KOPT-K1 (cell line): Measurements from ENCODE around the gene ANKH.

Experiments
- H3K27ac ChIP-seq: fragments of 200-600 bp; sonication (generic); 2 replicates; pipeline ENCODE4 v1.5.1; 2016; ENCODE audit warnings: antibody characterized with exemption, mild to moderate bottlenecking, low read depth, low read length; ENCODE audit not compliant: poor library complexity, severe bottlenecking
- H3K36me3 ChIP-seq: fragments of 200-600 bp; sonication (generic); 2 replicates; pipeline ENCODE4 v1.5.1; 2017; ENCODE audit warnings: antibody characterized with exemption, mild to moderate bottlenecking, low read length, moderate library complexity; ENCODE audit not compliant: insufficient read depth
- H3K9me3 ChIP-seq: fragments of 200-600 bp; sonication (generic); 2 replicates; pipeline ENCODE4 v1.5.1; 2017; ENCODE audit warnings: antibody characterized with exemption, low read length, mild to moderate bottlenecking; ENCODE audit not compliant: insufficient read depth, poor library complexity, severe bottlenecking

ANKH gene

DNA sequence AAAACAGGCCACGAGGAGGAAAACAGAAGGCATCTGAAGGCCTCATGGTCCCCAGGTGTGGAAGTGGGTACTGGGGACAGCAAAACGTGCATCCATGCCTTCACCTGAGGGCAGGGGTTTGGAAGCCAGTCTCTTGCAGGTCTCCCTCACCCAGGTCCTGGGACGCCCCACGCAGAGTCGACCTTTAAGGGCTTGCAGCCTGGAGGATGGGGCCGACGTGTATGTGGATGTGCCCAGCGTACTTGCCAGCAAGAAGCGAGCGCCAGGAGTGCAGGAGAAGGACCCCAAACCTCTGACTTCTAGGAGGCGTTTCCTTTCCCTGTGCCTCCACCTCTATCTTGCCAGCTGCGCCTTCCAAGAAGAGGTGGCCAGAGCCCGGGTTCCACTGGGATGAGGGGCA is 141.1 kb downstream of the ANKH start:
- Histone ChIP-seq H3K36me3 (no peaks in the 10 kb centered on the region), H3K27ac (no peak overlapping the region), H3K9me3 (no peaks in the 10 kb centered on the region)

DNA sequence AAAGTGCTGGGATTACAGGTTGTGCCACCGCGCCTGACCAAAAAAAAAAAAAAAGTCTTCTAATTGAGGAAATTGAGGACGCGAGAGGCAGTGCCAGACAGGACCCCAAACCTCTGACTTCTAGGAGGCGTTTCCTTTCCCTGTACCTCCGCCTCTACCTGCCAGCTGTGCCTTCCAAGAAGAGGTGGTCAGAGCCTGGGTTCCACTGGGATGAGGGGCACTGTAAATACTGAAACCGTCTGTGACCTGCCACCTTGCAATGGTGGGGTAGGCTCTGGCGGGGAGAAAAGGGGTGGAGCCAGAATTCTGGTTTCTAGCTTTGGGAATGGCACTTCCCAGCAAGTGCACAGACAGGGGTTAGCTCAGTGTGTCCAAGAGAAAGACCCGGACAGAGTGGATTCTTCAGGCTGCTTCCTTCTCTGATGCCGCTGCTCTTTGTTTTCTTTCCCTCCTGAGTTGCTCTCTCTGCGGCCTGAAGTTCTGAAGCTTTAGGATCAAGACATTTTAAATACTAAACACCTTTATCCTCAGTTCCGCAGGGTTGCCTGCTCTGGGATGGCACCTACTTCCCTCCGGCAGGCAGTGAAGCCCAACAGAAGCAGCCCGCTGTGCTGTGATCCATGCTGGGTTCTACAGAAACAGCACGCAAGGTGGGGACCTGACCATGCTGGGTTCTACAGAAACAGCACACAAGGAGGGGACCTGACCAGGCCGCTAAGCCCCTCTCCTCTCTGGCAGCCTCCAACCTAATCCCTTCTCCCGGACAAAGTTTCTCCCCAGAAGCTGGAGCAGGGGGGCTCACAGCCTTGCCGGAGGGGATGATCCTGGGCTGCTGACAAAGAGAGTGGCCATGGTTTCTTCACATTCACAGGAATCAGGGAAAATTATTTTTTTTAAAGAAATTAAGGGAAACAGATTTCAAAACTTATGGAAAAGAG is 141.9 kb downstream of the ANKH start:
- H3K9me3 ChIP-seq, result no peaks in the 10 kb centered on the region
- H3K36me3 ChIP-seq, result no peaks in the 10 kb centered on the region
- no peak overlapping the region for H3K27ac ChIP-seq

DNA sequence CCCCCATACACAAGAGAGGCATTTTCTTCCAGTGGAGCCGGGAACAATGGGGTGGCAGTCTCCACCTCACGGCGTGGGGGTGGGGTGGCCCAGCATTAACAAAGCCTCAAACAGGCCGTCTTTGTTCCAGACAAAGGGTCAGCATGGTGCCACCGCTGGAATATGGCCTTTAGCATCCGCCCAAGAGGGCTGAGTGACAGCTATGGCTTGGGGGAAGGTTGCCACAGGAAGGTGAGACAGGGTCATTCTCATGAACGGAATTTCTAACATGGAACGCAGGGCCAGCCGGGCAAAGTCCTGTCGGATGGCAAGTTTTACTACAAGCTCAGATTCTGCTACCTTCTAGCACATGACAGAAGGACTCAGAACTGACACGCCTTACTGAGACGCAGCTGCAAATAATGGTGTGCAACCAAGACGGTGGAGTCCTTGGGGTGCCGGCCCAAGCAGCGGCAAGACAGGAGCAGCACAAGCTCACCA is 143.1 kb downstream of the ANKH start:
- no peaks in the 10 kb centered on the region for H3K36me3 ChIP-seq
- no peaks in the 10 kb centered on the region for H3K9me3 ChIP-seq
- H3K27ac ChIP-seq, result no peak overlapping the region

DNA sequence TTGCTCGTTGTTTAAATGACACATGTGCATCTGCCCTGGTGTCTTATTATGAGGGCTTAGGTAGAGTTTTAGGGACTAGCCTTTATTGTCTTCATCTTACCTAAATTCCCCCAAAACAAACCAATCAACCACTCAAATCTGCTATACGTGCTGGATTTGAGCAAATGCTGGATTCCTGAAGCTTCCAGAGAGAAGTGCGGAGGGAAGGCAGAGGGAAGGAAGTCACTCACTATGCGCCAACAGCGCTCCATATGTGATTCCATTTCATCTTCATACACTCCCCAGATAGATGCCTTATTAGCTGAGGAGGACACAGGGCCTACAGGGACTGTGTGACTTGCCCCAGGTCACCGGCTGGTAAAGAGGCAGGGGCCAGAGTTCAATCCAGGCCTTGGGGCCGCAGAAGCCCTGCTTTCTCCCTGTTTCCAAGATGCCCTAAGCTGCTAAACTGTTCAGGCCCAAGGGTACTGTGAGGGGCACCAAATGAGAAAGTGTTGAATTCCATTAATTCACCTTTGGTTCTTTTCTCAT is 143.6 kb downstream of the ANKH start:
- H3K36me3 ChIP-seq, result no peaks in the 10 kb centered on the region
- H3K9me3 ChIP-seq, result no peaks in the 10 kb centered on the region
- no peak overlapping the region for H3K27ac ChIP-seq

DNA sequence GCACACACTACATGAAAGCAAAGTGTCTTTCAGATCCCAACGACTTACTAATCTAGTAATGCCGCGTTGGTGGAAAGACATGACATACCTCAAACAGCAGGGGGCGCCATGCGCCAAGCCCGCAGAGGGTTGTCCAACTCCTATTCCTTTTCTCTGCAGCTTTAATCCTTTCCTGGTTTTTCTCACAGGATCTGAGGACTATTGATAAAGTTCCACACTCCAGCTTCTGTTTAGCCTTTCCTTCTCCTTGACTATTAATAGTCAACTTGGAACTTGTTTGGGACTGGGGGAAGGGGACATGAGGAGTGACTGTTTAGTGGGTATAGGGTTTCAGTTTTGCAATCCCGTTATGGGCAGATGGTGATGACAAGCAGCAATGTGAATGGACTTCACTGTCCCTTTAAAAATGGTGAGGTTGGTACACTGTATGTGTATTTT is 144.1 kb downstream of the ANKH start:
- H3K9me3 ChIP-seq, result no peaks in the 10 kb centered on the region
- no peaks in the 10 kb centered on the region for H3K36me3 ChIP-seq
- no peak overlapping the region for H3K27ac ChIP-seq

DNA sequence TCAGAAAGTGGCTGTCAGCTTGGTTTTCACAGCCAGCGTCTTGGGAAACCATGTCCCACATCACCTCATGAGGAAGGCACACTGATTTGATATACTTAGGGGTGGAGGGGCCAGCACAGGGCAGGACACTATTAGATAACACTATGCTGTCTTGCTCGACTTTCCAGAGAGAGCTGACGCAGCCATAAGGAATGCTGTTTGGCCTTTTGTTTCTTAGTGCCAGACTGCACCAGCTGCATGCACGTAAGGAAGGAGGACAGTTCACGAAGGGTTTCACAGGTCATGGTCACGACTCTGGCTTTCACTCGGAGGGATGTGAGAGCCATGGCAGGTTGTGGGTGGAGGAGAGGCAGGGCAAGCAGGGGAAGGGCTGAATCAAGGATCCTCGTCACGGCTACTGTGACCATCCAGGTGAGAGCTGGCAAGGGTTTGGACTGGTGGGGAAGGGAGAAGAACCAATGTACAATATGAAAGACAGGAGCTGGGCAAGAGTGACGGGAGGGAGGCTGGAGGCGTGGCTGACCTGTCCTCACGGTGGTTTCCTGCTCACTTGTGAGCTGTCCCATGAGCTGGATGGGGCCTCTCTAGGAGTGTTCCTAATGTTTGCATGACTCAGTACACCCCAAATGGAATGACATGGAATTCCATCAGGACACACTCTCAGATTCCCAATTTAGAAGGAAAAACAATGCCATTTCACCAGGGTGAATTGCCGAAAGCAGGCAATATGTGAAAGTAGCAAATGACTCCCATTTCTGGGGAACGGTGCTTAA is 145.3 kb downstream of the ANKH start:
- Histone ChIP-seq H3K36me3 (no peaks in the 10 kb centered on the region), H3K9me3 (no peaks in the 10 kb centered on the region), H3K27ac (no peak overlapping the region)

DNA sequence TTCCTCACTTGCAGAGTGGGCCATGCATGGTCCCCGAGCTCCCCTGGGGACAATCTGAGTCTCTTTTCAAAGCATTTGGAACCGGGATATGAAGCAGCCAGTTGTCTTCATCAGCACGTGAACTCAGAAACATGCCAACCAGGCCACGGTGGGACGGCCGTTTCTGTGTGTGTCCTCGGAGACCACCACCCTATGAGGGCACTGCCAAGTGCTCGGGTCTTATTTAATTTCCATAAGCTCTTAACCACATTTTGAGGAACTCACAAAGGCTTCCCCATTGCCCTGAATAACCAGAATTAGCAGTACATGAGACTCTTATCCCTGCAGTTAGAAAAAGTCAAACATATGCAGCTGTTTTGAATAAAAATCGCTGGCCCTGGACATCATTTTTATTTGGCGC is 146.9 kb downstream of the ANKH start:
- no peaks in the 10 kb centered on the region for H3K36me3 ChIP-seq
- H3K9me3 ChIP-seq, result no peaks in the 10 kb centered on the region
- H3K27ac ChIP-seq, result no peak overlapping the region

DNA sequence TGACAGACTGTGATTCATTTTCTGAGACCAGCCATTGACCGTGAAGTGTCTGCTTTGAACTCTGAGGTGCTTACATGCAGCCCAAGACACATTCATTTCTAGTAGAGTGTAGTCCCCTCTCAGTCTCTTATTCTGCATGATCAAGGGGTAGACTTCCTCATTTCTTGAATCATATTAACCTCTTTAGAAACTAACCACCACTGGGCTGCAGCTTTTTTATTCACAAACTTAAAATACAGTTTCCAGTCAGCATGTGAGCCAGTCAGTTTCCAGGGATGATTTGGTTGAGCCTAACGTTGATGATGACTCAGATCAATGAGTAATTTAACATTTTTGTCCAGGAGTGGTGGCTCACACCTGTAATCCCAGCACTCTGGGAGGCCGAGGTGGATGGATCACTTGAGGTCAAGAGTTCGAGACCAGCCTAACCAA is 147.9 kb downstream of the ANKH start:
- Histone ChIP-seq H3K36me3 (no peaks in the 10 kb centered on the region), H3K27ac (no peak overlapping the region)

DNA sequence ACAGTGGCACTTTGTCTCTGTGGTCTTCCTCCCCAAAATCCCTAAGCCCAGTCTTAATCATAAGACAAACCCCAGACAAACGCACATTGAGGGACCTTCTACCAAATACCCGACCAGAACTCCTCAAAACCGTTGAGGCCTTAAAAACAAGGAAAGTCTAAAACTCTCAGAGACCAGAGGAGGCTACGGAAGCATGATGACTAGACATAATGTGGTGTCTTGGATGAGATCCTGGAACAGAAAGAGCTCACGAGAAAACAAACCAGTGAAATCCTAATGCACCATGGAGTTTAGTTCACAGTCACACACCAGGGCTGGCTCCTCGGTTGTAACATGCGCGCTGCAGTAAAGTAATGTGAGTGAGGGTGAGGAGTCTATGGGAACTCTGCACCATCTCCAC is 148.7 kb downstream of the ANKH start:
- Histone ChIP-seq H3K36me3 (no peaks in the 10 kb centered on the region), H3K27ac (no peak overlapping the region), H3K9me3 (no peaks in the 10 kb centered on the region)

More for the DNA sequence above, 147.9 kb downstream of the ANKH start:
- H3K9me3 ChIP-seq, result no peaks in the 10 kb centered on the region

DNA sequence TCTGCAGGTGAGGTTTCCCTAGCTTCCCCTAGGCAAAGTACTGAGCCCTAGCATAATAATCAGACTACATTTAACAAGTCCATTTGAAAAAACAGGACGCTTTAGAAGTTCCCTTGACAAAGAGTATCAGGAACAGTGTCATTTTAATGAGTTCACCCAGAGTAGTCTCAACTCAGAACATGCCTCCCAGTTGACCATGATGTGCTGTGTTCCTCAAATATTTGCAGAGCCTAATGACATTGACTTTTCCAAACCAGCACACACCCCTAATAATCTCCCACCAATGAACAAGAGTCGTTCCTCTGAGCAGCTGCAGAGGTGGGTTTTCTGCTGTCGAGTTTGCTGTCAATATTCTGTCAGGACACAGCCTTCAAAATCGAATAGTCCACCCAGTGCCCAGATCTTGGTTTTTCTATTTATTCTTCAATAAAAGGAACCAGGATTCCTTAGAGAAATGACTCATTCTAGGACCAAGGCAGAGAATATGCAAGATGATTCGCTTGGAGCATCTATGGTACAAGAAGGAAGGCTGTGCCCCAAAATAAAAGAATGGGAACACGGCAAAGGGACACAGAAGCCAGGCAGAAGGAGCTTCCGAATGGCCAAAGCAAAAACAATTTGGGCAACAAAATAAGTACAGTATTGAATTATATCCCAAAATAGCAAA is 149.5 kb downstream of the ANKH start:
- Histone ChIP-seq H3K36me3 (peaks cover 3% of the 10 kb centered on the region; the same call in 1 of the 2 replicates), H3K9me3 (no peaks in the 10 kb centered on the region), H3K27ac (no peak overlapping the region)

DNA sequence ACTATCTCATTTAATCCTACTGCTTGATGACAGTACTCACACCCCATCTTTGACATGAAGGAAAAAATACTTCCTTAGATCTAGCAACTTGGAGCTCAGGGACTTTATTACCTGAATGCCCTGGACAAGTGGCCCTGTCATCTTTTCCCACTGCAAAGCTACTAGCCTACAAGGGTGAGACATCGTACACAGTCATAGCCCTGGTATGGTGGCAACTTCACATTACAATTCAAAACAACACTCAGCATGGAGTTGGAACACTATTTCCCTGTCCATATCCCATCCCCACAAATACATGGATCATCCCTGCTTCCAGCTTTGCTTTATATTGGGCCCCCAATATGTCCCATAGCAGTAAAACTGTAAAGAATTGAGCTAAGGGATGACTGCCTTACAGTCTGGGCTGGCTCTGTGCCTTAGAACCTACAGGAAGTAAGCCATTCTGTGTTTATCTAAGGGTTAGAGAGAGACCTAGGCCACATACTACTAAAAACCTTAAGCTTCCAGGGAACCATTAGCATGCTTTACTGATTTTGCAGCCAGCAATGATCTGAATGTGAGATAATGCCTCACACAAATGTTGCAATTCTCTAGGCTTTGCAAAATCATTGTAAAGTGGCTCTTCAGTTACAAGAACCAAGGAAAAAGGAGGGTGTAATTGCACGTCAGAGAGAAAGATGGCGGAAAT is 151.2 kb downstream of the ANKH start:
- H3K27ac ChIP-seq, result no peak overlapping the region
- peaks cover 19% of the 10 kb centered on the region for H3K36me3 ChIP-seq
- H3K9me3 ChIP-seq, result no peaks in the 10 kb centered on the region

DNA sequence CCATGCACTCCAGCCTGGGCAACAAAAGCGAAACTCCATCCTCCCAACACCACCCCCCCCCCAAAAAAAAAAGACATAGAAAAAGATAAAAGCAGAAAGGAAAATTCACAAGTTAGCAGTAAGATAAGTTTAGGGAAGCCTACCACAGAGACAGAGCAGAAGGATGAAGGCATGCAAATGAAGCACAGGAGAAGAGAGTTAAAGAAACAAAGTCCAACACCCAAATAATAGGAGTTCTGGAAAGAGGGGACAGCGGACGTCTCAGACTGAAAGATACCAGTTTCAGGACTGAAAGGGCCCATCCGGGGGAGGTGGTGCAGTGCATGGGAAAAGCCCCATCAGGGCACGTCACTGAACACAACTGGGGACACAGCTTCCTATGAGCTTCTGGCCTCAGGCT is 152.8 kb downstream of the ANKH start:
- H3K27ac ChIP-seq, result no peak overlapping the region
- H3K9me3 ChIP-seq, result no peaks in the 10 kb centered on the region
- H3K36me3 ChIP-seq, result peaks cover 35% of the 10 kb centered on the region

DNA sequence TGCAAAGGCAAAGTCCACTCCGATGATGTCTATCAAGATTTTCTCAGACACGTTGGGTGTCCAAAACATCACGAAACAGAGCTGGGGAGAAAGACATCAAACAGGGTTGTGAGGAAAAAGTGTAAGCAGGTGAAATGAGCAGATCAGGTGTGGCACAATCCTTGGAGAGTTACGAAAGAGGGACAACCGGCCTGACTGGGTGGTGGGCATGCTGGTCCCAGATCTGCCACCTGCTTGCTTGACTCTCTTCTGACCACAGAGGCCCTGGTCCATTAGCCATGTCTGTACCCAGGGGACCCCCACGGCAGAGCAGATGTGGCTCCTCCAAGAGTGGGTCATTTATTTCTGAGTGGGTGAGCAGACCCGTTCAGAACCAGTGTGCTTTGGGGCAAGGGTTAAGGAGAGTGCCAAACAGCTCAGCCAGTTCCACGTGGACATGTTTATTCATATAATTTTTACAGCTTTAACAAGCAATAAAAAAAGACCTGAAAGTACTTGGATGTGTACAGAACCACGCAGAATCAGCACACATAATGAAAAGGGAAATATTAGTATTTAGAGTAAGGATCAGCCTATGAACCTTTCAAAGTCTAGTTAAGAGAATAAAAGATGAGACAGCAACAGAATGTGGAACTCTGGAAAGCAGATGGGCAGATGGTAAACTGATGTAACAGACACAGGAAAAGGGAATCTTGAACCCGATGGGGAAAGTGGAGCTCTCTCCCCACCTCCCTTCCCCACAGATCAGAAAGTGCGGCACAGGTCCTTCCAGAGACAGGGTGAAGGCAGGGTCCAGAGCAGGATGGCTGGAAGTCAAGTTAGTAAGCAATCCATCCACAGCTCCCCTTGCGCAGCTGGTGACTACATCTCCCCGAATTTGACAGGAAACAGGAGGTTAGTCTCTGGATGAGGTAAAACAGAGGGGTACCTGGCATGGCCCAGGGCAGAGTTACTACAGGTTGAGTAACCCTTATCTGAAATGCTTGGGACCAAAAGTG is 154.5 kb downstream of the ANKH start:
- H3K36me3 ChIP-seq, result peaks cover 52% of the 10 kb centered on the region
- no peak overlapping the region for H3K27ac ChIP-seq
- H3K9me3 ChIP-seq, result no peaks in the 10 kb centered on the region
